ENCODE data around the gene DHRSX.
"Not testable (repeated sequence)": the region's sequence is repeated elsewhere in the genome, so short reads cannot be mapped to it uniquely, and the experiment has no call there.

The DHRSX gene

GRCh38 chrX:2242326-2242725 is 258.4 kb downstream of the DHRSX start:
- no peak for DNase-seq

GRCh38 chrX:2241496-2241895 is 259.3 kb downstream of the DHRSX start:
- not testable (repeated sequence) for DNase-seq

- DNase-seq, result not testable (repeated sequence)
These were observed 260.0 kb downstream of the DHRSX start for GRCh38 chrX:2240761-2241160.

- no peak for DNase-seq
These were observed 262.8 kb downstream of the DHRSX start for GRCh38 chrX:2237976-2238375.

- DNase-seq, result no peak
These were observed 269.1 kb downstream of the DHRSX start for GRCh38 chrX:2231570-2232192.

GRCh38 chrX:2230457-2230856 is 270.3 kb downstream of the DHRSX start:
- DNase-seq, result no peak

- DNase-seq, result no peak
These were observed 272.2 kb downstream of the DHRSX start for GRCh38 chrX:2228536-2228935.

GRCh38 chrX:2226906-2227656 is 273.7 kb downstream of the DHRSX start:
- DNase-seq, result no peak

GRCh38 chrX:2226182-2226581 is 274.6 kb downstream of the DHRSX start:
- DNase-seq, result no peak

GRCh38 chrX:2224597-2225235 is 276.1 kb downstream of the DHRSX start:
- DNase-seq, result no peak

- DNase-seq, result no peak
These were observed 276.6 kb downstream of the DHRSX start for GRCh38 chrX:2224161-2224560.

GRCh38 chrX:2220829-2221567 is 279.8 kb downstream of the DHRSX start:
- no peak for DNase-seq

- no peak for DNase-seq
These were observed 280.5 kb downstream of the DHRSX start for GRCh38 chrX:2220296-2220695.

- DNase-seq, result not testable (repeated sequence)
These were observed 286.5 kb downstream of the DHRSX start for GRCh38 chrX:2214138-2214823.

- not testable (repeated sequence) for DNase-seq
These were observed 289.1 kb downstream of the DHRSX start for GRCh38 chrX:2211667-2212066.

- no peak for DNase-seq
These were observed 307.5 kb downstream of the DHRSX start for GRCh38 chrX:2193273-2193592.

- DNase-seq, result no peak
These were observed 308.0 kb downstream of the DHRSX start for GRCh38 chrX:2192584-2193272.

GRCh38 chrX:2188840-2189239 is 311.9 kb downstream of the DHRSX start:
- DNase-seq, result no peak

GRCh38 chrX:2188330-2188792 is 312.4 kb downstream of the DHRSX start:
- DNase-seq, result no peak

GRCh38 chrX:2187352-2188115 is 313.2 kb downstream of the DHRSX start:
- DNase-seq, result no peak

GRCh38 chrX:2185341-2186082 is 315.3 kb downstream of the DHRSX start:
- no peak for DNase-seq

All from inflammatory macrophage treated with lipopolysaccharide for 1 hour (primary cell).